Parathyroid adenoma (tissue), 2 donors: ENCODE results near the gene RASD1.
"Not testable (repeated sequence)": the region's sequence is repeated elsewhere in the genome, so short reads cannot be mapped to it uniquely, and the experiment has no call there.

Experiments used
- H2AFZ ChIP-seq: fragments of 300-600 bp; sonication (generic); one replicate; pipeline ENCODE4 v1.7.0; 2017; ENCODE audit warnings: antibody characterized with exemption, mild to moderate bottlenecking
- H3K27ac ChIP-seq: fragments of 300-600 bp; sonication (generic); one replicate; pipeline ENCODE4 v1.7.0; 2017
- H3K27me3 ChIP-seq: fragments of 300-600 bp; sonication (generic); one replicate; pipeline ENCODE4 v1.7.0; 2017; ENCODE audit warnings: low read length; ENCODE audit not compliant: control insufficient read depth, insufficient read depth
- H3K36me3 ChIP-seq: fragments of 300-600 bp; sonication (generic); one replicate; pipeline ENCODE4 v1.7.0; 2017; ENCODE audit warnings: low read length; ENCODE audit not compliant: control insufficient read depth, insufficient read depth
- H3K4me1 ChIP-seq: fragments of 300-600 bp; sonication (generic); one replicate; pipeline ENCODE4 v1.7.0; 2017; ENCODE audit warnings: control low read depth
- H3K4me2 ChIP-seq: fragments of 300-600 bp; sonication (generic); one replicate; pipeline ENCODE4 v1.7.0; 2017; ENCODE audit warnings: low read length
- H3K4me3 ChIP-seq: fragments of 300-600 bp; sonication (generic); one replicate; pipeline ENCODE4 v1.7.0; 2017; ENCODE audit warnings: low read depth, low read length
- H3K79me2 ChIP-seq: fragments of 300-600 bp; sonication (generic); one replicate; pipeline ENCODE4 v1.7.0; 2017; ENCODE audit warnings: control low read depth
- H3K9ac ChIP-seq: fragments of 300-600 bp; sonication (generic); one replicate; pipeline ENCODE4 v1.7.0; 2017; ENCODE audit warnings: mild to moderate bottlenecking
- H3K9me3 ChIP-seq: fragments of 300-600 bp; sonication (generic); one replicate; pipeline ENCODE4 v1.7.0; 2017; ENCODE audit warnings: low read length; ENCODE audit not compliant: control insufficient read depth
- CTCF ChIP-seq: fragments of 300-600 bp; sonication (generic); IDR thresholded peaks from one replicate; pipeline ENCODE4 v1.7.0; 2017; ENCODE audit warnings: antibody characterized with exemption, mild to moderate bottlenecking
- donor health status: primary hyperparathyroidism.

RASD1 gene

GRCh38 chr17:17455173-17455572 lies 41.0 kb downstream of the RASD1 start:
- no peak overlapping the region for H3K9ac ChIP-seq
- TF ChIP-seq CTCF: no peak
- no peaks in the 10 kb centered on the region for H3K36me3 ChIP-seq
- H3K9me3 ChIP-seq: no peaks in the 10 kb centered on the region
- H3K4me1 ChIP-seq: no peaks in the 10 kb centered on the region
- H2AFZ ChIP-seq: no peak overlapping the region
- H3K79me2 ChIP-seq: no peaks in the 10 kb centered on the region
- no peaks in the 10 kb centered on the region for H3K27me3 ChIP-seq
- H3K27ac ChIP-seq: no peak overlapping the region
- H3K4me3 ChIP-seq: no peak overlapping the region
- H3K4me2 ChIP-seq: no peak overlapping the region

GRCh38 chr17:17454700-17455099 lies 41.5 kb downstream of the RASD1 start:
- H3K4me3 ChIP-seq: not testable (repeated sequence)

GRCh38 chr17:17454276-17454675 lies 41.9 kb downstream of the RASD1 start:
- no peak for TF ChIP-seq CTCF
- no peaks in the 10 kb centered on the region for H3K27me3 ChIP-seq
- H3K27ac ChIP-seq: no peak overlapping the region
- H3K4me3 ChIP-seq: no peak overlapping the region
- no peak overlapping the region for H3K9ac ChIP-seq
- H3K79me2 ChIP-seq: no peaks in the 10 kb centered on the region
- H3K9me3 ChIP-seq: no peaks in the 10 kb centered on the region
- H3K4me1 ChIP-seq: no peaks in the 10 kb centered on the region
- no peaks in the 10 kb centered on the region for H3K36me3 ChIP-seq
- H2AFZ ChIP-seq: no peak overlapping the region
- no peak overlapping the region for H3K4me2 ChIP-seq

More at GRCh38 chr17:17454700-17455099, 41.5 kb downstream of the RASD1 start:
- H3K4me2 ChIP-seq, H2AFZ ChIP-seq, H3K27ac ChIP-seq, H3K79me2 ChIP-seq, H3K4me1 ChIP-seq, H3K36me3 ChIP-seq, H3K9ac ChIP-seq, H3K27me3 ChIP-seq, H3K9me3 ChIP-seq: not testable (repeated sequence)

GRCh38 chr17:17453088-17453487 lies 43.1 kb downstream of the RASD1 start:
- no peak overlapping the region for H3K27ac ChIP-seq
- no peaks in the 10 kb centered on the region for H3K9me3 ChIP-seq
- H3K9ac ChIP-seq: no peak overlapping the region
- no peaks in the 10 kb centered on the region for H3K27me3 ChIP-seq
- no peak overlapping the region for H3K4me3 ChIP-seq
- TF ChIP-seq CTCF: no peak
- H3K36me3 ChIP-seq: no peaks in the 10 kb centered on the region
- no peak overlapping the region for H2AFZ ChIP-seq
- H3K79me2 ChIP-seq: no peaks in the 10 kb centered on the region
- no peak overlapping the region for H3K4me2 ChIP-seq
- H3K4me1 ChIP-seq: no peaks in the 10 kb centered on the region

- no peak overlapping the region for H2AFZ ChIP-seq
- peaks cover 6% of the 10 kb centered on the region for H3K4me1 ChIP-seq
- H3K36me3 ChIP-seq: no peaks in the 10 kb centered on the region
- H3K79me2 ChIP-seq: no peaks in the 10 kb centered on the region
- H3K27ac ChIP-seq: no peak overlapping the region
- H3K4me2 ChIP-seq: no peak overlapping the region
- no peaks in the 10 kb centered on the region for H3K9me3 ChIP-seq
- no peak overlapping the region for H3K4me3 ChIP-seq
- H3K9ac ChIP-seq: no peak overlapping the region
- TF ChIP-seq CTCF: no peak
- no peaks in the 10 kb centered on the region for H3K27me3 ChIP-seq
Observed at GRCh38 chr17:17448723-17449122, 47.5 kb downstream of the RASD1 start.
